Thyroid gland (tissue), 4 donors: Measurements from ENCODE around the gene IL21R.

Source experiments
- POLR2A ChIP-seq, 2 donors: fragments of 450-650 bp; IDR thresholded peaks; one replicate each; pipeline ENCODE4 v1.6.1; 2017; ENCODE audit warnings: antibody characterized with exemption in 2 of 2, mild to moderate bottlenecking in 2 of 2, moderate library complexity in 1 of 2
- TF ChIP-seq, protein P1 (sequence below), 6 experiments: fragments of 200-600 bp in 3 of 6; fragments of 450-650 bp in 3 of 6; sonication (generic) in 3 of 6; IDR thresholded peaks; one replicate each; pipeline ENCODE4 v1.5.1; 2016 to 2019; ENCODE audit warnings: antibody characterized with exemption in 6 of 6, mild to moderate bottlenecking in 2 of 6, inconsistent platforms in 1 of 6, moderate library complexity in 1 of 6

DNA sequence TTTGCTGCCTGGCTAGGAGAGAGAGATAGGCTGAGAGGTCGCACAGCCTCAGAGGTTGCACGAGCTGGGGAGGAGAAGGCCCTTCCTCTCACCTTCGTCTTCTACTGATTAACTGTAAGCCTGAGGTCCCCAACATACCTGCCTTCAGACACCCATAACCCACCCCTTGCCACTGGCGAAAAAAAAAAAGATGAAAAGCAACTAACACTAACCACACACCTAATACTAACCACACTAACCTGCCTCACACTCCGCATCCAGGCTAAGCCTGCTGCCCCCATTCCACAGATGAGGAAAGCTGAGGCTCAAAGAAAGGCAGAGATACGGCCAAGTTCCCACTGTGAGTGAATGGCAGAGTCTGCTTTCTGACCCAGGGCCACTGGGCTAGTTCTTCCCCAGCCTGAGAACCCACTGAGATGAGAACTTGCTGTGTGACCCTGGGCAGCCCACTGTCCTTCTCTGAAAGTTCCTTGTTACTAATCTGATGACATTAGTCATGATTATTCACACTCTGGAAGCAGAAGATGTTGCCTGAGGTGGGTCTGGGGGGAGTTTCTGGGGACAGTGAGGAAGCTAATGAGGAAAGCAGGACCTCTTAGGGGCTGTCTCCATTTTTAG lies 4.6 kb downstream of the IL21R start:
- TF ChIP-seq, protein P1, sequence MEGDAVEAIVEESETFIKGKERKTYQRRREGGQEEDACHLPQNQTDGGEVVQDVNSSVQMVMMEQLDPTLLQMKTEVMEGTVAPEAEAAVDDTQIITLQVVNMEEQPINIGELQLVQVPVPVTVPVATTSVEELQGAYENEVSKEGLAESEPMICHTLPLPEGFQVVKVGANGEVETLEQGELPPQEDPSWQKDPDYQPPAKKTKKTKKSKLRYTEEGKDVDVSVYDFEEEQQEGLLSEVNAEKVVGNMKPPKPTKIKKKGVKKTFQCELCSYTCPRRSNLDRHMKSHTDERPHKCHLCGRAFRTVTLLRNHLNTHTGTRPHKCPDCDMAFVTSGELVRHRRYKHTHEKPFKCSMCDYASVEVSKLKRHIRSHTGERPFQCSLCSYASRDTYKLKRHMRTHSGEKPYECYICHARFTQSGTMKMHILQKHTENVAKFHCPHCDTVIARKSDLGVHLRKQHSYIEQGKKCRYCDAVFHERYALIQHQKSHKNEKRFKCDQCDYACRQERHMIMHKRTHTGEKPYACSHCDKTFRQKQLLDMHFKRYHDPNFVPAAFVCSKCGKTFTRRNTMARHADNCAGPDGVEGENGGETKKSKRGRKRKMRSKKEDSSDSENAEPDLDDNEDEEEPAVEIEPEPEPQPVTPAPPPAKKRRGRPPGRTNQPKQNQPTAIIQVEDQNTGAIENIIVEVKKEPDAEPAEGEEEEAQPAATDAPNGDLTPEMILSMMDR (IDR thresholded peaks at IDR 0.05): no peak
- TF ChIP-seq POLR2A (IDR thresholded peaks at IDR 0.05): no peak
